Measurements from ENCODE around the gene CXCL17. TPM values are rescaled to one million over a fixed set of nuclear protein-coding genes. Genes with fewer than 3 reads are reported as not detected.
A peak's percentile ranks its signal among the peaks of the same experiment; 100 is the strongest.

Gene CXCL17
- total and polyA plus RNA-seq, 7 donors = 0.05 to 0.11 TPM; not detected in 5

- intact Hi-C loops (cut with DNase I) = no loop called here
- Histone ChIP-seq H3K9me3 (no peaks in the 10 kb centered on the region), H3K4me1 (no peaks in the 10 kb centered on the region), H3K27me3 (ENCODE audit: insufficient read depth in 3 of 3, low read length in 2 of 3) (peaks cover 0 to 2% (median 0%) of the 10 kb centered on the region in 3 donors), H3K36me3 (ENCODE audit: insufficient read depth in 1 of 2, low read depth in 1 of 2) (no peaks in the 10 kb centered on the region), H3K27ac (no peak overlapping the region), H3K4me3 (no peak overlapping the region)
- ATAC-seq (no peak), DNase-seq (no peak)
- no peak for TF ChIP-seq CTCF (IDR thresholded peaks at IDR 0.05)
- WGBS, 3 donors = 85 to 91% (median 90%) methylated on average over 7 of the region's 7 CpGs
Observed at GRCh38 chr19:42445948-42446347, 3.2 kb upstream of the CXCL17 start.

- intact Hi-C loops (cut with DNase I) = no loop called here
- no peak for DNase-seq
- ATAC-seq = no peak
- Histone ChIP-seq H3K9me3 (no peaks in the 10 kb centered on the region), H3K4me1 (peaks cover 6% of the 10 kb centered on the region), H3K36me3 (ENCODE audit: insufficient read depth in 1 of 2, low read depth in 1 of 2) (no peaks in the 10 kb centered on the region), H3K27ac (no peak overlapping the region), H3K27me3 (ENCODE audit: insufficient read depth in 3 of 3, low read length in 2 of 3) (peaks cover 0 to 2% (median 0%) of the 10 kb centered on the region in 3 donors), H3K4me3 (no peak overlapping the region)
- no peak for TF ChIP-seq CTCF (IDR thresholded peaks at IDR 0.05)
- WGBS, 3 donors = 59 to 68% (median 63%) methylated on average over 4 of the region's 4 CpGs
Observed at GRCh38 chr19:42443944-42444398, 1.2 kb upstream of the CXCL17 start.

- H3K36me3 ChIP-seq (ENCODE audit: insufficient read depth in 1 of 2, low read depth in 1 of 2) = no peaks in the 10 kb centered on the region
- H3K27me3 ChIP-seq (ENCODE audit: insufficient read depth in 3 of 3, low read length in 2 of 3) = peaks cover 0 to 2% (median 0%) of the 10 kb centered on the region in 3 donors
- ATAC-seq (no peak), DNase-seq (no peak)
- no peak for TF ChIP-seq CTCF (IDR thresholded peaks at IDR 0.05)
- WGBS, 3 donors = 68 to 75% (median 72%) methylated on average over 2 of the region's 2 CpGs
- H3K4me3 ChIP-seq = no peak overlapping the region
- no peaks in the 10 kb centered on the region for H3K9me3 ChIP-seq
- intact Hi-C loops (cut with DNase I) = no loop called here
- peaks cover 6% of the 10 kb centered on the region for H3K4me1 ChIP-seq
- no peak overlapping the region for H3K27ac ChIP-seq
Observed at GRCh38 chr19:42441049-42441445, 1.7 kb downstream of the CXCL17 start.

- H3K4me1 ChIP-seq = peaks cover 6% of the 10 kb centered on the region
- 27 to 30% (median 28%) methylated on average over 16 of the region's 16 CpGs for WGBS, 3 donors
- no peak overlapping the region for H3K4me3 ChIP-seq
- intact Hi-C loops (cut with DNase I) = no loop called here
- H3K27ac ChIP-seq = no peak overlapping the region
- DNase-seq (peak; percentile 80 to 85), ATAC-seq (peak; percentile 52 to 76 (median 70))
- H3K9me3 ChIP-seq = no peaks in the 10 kb centered on the region
- peak; percentile 84 for TF ChIP-seq CTCF (IDR thresholded peaks at IDR 0.05)
- no peaks in the 10 kb centered on the region for H3K36me3 ChIP-seq (ENCODE audit: insufficient read depth in 1 of 2, low read depth in 1 of 2)
- H3K27me3 ChIP-seq (ENCODE audit: insufficient read depth in 3 of 3, low read length in 2 of 3) = peaks cover 0 to 2% (median 0%) of the 10 kb centered on the region in 3 donors
Observed at GRCh38 chr19:42440357-42441048, 2.2 kb downstream of the CXCL17 start.

Data from psoas muscle (tissue), 8 donors.